B cell (primary cell): ENCODE data around the gene MORC1. TPM values are rescaled to one million over a fixed set of nuclear protein-coding genes. Genes with fewer than 3 reads are reported as not detected.

ENCODE experiments used
- ATAC-seq: fragments of 200-7000 bp; cut with Tn5 transposase; one replicate; pipeline ENCODE4 v1.10.0; 2021; ENCODE audit warnings: low read depth, mild to moderate bottlenecking, moderate number of reproducible peaks, moderate library complexity
- CTCF ChIA-PET: fragments of 350-600 bp; sonication (Branson Sonifier 250); formaldehyde crosslinking; loops from one replicate; lab custom pipeline; 2021; ENCODE audit warnings: antibody characterized with exemption, inconsistent platforms; lab: Charles Lee
- POLR2A ChIA-PET: fragments of 350-600 bp; sonication (Branson Sonifier 250); formaldehyde crosslinking; loops from one replicate; lab custom pipeline; 2021; ENCODE audit warnings: antibody characterized with exemption; lab: Charles Lee
- DNase-seq: peaks from one replicate; pipeline ENCODE4 v3.0.0; 2013
- H2AFZ ChIP-seq: 2 replicates; pipeline ENCODE4 v1.6.1; 2012; ENCODE audit warnings: mild to moderate bottlenecking, low read depth, low read length; ENCODE audit not compliant: insufficient read depth, poor library complexity, severe bottlenecking
- H3K27ac ChIP-seq, 2 donors: 1 replicate in 1 of 2; 2 replicates in 1 of 2; pipeline ENCODE4 v1.5.1; 2012 to 2013; ENCODE audit warnings: low read length in 2 of 2, mild to moderate bottlenecking in 2 of 2, moderate library complexity in 1 of 2
- H3K27me3 ChIP-seq, 4 experiments: fragments of 200-600 bp in 1 of 4; sonication (generic) in 1 of 4; replicated peaks in 1 of 4; 1 replicate in 2 of 4; 2 replicates in 2 of 4; pipeline versions ENCODE4 v1.6.1 to v1.7.0; 2013 to 2016; ENCODE audit warnings: low read length in 3 of 4, mild to moderate bottlenecking in 2 of 4, mixed read lengths in 1 of 4, moderate library complexity in 1 of 4; ENCODE audit not compliant: insufficient read depth in 4 of 4, control insufficient read depth in 3 of 4; ENCODE audit errors: control extremely low read depth in 1 of 4
- H3K36me3 ChIP-seq, 2 experiments: replicated peaks in 1 of 2; 1 replicate in 1 of 2; 2 replicates in 1 of 2; pipeline versions ENCODE4 v1.6.1 to v1.7.1; 2013; ENCODE audit warnings: low read length in 1 of 2; ENCODE audit not compliant: insufficient read depth in 2 of 2, control insufficient read depth in 1 of 2; ENCODE audit errors: control extremely low read depth in 1 of 2, extremely low read depth in 1 of 2
- H3K4me1 ChIP-seq, 2 donors: fragments of 200-600 bp in 1 of 2; sonication (generic) in 1 of 2; 1 replicate in 1 of 2; 2 replicates in 1 of 2; pipeline versions ENCODE4 v1.5.1 to v1.6.1; 2013 to 2017; ENCODE audit warnings: low read length in 2 of 2; ENCODE audit not compliant: control insufficient read depth in 2 of 2, insufficient read depth in 2 of 2
- H3K4me2 ChIP-seq: replicated peaks from 2 replicates; pipeline ENCODE3; 2012; ENCODE audit warnings: mild to moderate bottlenecking, low read depth, low read length; ENCODE audit not compliant: poor library complexity, severe bottlenecking
- H3K4me3 ChIP-seq, 5 experiments: fragments of 200-600 bp in 1 of 5; sonication (generic) in 1 of 5; 1 replicate in 3 of 5; 2 replicates in 2 of 5; pipeline versions ENCODE4 v1.5.1 to v1.7.0; 2011 to 2016; ENCODE audit warnings: low read length in 4 of 5, mild to moderate bottlenecking in 4 of 5, low read depth in 2 of 5, control low read depth in 1 of 5, moderate library complexity in 1 of 5; ENCODE audit not compliant: insufficient read depth in 1 of 5; ENCODE audit errors: control extremely low read depth in 1 of 5, extremely low read depth in 1 of 5
- H3K79me2 ChIP-seq: fragments of 200-600 bp; sonication (generic); one replicate; pipeline ENCODE4 v1.6.0; 2016; ENCODE audit warnings: low read length; ENCODE audit not compliant: control insufficient read depth, insufficient read depth
- H3K9ac ChIP-seq: fragments of 200-600 bp; sonication (generic); 2 replicates; pipeline ENCODE4 v1.6.1; 2017; ENCODE audit warnings: mild to moderate bottlenecking, low read length, moderate library complexity
- H3K9me3 ChIP-seq, 3 donors: one replicate each; pipeline versions ENCODE4 v1.6.1 to v1.7.1; 2013; ENCODE audit warnings: low read length in 2 of 3; ENCODE audit not compliant: control insufficient read depth in 2 of 3, insufficient read depth in 1 of 3; ENCODE audit errors: control extremely low read depth in 1 of 3
- H4K20me1 ChIP-seq: 2 replicates; pipeline ENCODE4 v1.6.0; 2012; ENCODE audit warnings: mild to moderate bottlenecking, low read length; ENCODE audit not compliant: insufficient read depth, control insufficient read depth, poor library complexity, severe bottlenecking
- H3K27ac Mint-ChIP-seq: one replicate; pipeline ENCODE4 v1.8.0; 2021; ENCODE audit warnings: mixed read lengths
- H3K27me3 Mint-ChIP-seq: one replicate; pipeline ENCODE4 v1.8.0; 2021; ENCODE audit warnings: mixed read lengths
- H3K4me1 Mint-ChIP-seq: one replicate; pipeline ENCODE4 v1.8.0; 2021; ENCODE audit warnings: mixed read lengths
- H3K4me3 Mint-ChIP-seq: one replicate; pipeline ENCODE4 v1.8.0; 2021; ENCODE audit warnings: mixed read lengths
- H3K9me3 Mint-ChIP-seq: one replicate; pipeline ENCODE4 v1.8.0; 2022; ENCODE audit warnings: mixed read lengths; ENCODE audit not compliant: insufficient read depth
- EZH2 ChIP-seq: IDR thresholded peaks from 2 replicates; pipeline ENCODE4 v1.6.1; 2012; ENCODE audit warnings: borderline replicate concordance, low read depth, mild to moderate bottlenecking, moderate library complexity, low read length; ENCODE audit not compliant: insufficient read depth, poor library complexity, severe bottlenecking
- WGBS: methylation state at CpG from one replicate; pipeline ENCODE4 v1.1.5; 2013; ENCODE audit warnings: missing lambda C conversion rate; ENCODE audit not compliant: insufficient coverage; 5-methylcytosine and 5-hydroxymethylcytosine counted together
- intact Hi-C: fragments of 100-400 bp; cut with micrococcal nuclease; formaldehyde crosslinking; loops from one replicate; pipeline ENCODE4 v1.10.0; 2022
- polyA plus RNA-seq: library from polyadenylated mRNA; depleted of rRNA; stranded (reverse); fragments of >200 nt; gene quantifications from 2 replicates; pipeline ENCODE4 v1.2.3, GENCODE V29; 2012
- total RNA-seq, 2 donors: library from RNA; stranded (reverse); fragments of 120-200 nt in 1 of 2; gene quantifications; 1 replicate in 1 of 2; 2 replicates in 1 of 2; pipeline versions ENCODE4 v1.2.3 to v1.2.4, GENCODE V29; 2013 to 2022
- TF ChIP-seq, protein P1 (sequence below): fragments of 200-600 bp; IDR thresholded peaks from one replicate; pipeline ENCODE4 v1.8.0; 2022; ENCODE audit warnings: antibody characterized with exemption, mild to moderate bottlenecking

The MORC1 gene
- total and polyA plus RNA-seq, 2 donors (not counting 1 experiment from before 2014, with no cell fraction given): not detected

DNA sequence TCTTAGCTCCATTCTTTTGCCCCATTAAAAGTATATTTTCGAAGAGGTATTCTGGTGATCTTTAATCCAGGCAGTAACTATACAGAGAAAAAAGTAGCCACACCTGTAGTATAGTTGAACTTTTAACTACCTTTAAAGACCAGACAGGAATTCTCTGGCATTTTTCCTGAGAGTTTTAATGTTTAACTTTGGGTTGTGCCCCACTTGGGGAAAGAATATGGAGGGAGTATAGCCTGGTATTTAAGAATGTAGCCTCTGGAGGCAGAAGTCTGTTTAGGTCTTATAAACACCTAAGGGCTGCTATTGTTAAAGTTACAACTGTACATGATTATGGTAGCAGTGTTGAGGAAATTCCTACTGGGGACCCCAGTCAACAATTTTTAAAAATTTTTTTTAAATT is 37.9 kb upstream of the MORC1 start:
- no peak overlapping the region for H3K27ac ChIP-seq
- H3K4me1 Mint-ChIP-seq: no peaks in the 10 kb centered on the region
- no peak overlapping the region for H2AFZ ChIP-seq
- DNase-seq: no peak
- intact Hi-C loops: no loop called here
- no peaks in the 10 kb centered on the region for H3K36me3 ChIP-seq
- no peak overlapping the region for H3K4me3 Mint-ChIP-seq
- H3K79me2 ChIP-seq: no peaks in the 10 kb centered on the region
- H4K20me1 ChIP-seq: no peaks in the 10 kb centered on the region
- no peak overlapping the region for H3K4me3 ChIP-seq
- no peaks in the 10 kb centered on the region for H3K27me3 Mint-ChIP-seq
- no peak for ATAC-seq
- H3K9me3 Mint-ChIP-seq: peaks cover 3% of the 10 kb centered on the region
- no peak overlapping the region for H3K9ac ChIP-seq
- peaks cover 0 to 2% (median 0%) of the 10 kb centered on the region in 3 donors for H3K9me3 ChIP-seq
- CTCF ChIA-PET: no interaction called here
- POLR2A ChIA-PET: no interaction called here
- no CpG with 5 or more reads among the region's 1 CpG for WGBS
- H3K27ac Mint-ChIP-seq: no peak overlapping the region
- no peaks in the 10 kb centered on the region for H3K4me1 ChIP-seq
- no peaks in the 10 kb centered on the region for H3K27me3 ChIP-seq
- TF ChIP-seq EZH2: no peak
- TF ChIP-seq, protein P1, sequence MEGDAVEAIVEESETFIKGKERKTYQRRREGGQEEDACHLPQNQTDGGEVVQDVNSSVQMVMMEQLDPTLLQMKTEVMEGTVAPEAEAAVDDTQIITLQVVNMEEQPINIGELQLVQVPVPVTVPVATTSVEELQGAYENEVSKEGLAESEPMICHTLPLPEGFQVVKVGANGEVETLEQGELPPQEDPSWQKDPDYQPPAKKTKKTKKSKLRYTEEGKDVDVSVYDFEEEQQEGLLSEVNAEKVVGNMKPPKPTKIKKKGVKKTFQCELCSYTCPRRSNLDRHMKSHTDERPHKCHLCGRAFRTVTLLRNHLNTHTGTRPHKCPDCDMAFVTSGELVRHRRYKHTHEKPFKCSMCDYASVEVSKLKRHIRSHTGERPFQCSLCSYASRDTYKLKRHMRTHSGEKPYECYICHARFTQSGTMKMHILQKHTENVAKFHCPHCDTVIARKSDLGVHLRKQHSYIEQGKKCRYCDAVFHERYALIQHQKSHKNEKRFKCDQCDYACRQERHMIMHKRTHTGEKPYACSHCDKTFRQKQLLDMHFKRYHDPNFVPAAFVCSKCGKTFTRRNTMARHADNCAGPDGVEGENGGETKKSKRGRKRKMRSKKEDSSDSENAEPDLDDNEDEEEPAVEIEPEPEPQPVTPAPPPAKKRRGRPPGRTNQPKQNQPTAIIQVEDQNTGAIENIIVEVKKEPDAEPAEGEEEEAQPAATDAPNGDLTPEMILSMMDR: no peak
- H3K4me2 ChIP-seq: no peak overlapping the region

DNA sequence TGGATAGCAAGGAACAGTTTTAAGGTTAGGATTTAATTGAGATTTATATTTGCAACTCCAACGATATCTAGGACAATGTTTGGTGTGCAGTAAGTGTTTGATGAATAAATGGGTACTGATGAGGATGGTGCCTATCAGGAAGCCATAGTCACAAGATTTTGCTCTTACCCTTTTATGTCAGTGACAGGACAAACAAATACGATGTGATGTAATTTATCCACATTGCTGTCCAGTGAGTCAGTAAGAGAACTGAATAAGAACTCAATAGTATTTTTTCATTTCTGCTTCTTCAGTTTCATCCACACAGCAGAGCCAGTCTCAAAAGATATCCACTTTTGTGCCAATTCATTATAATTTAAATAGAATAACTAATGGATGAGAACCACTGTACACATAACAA is 37.0 kb upstream of the MORC1 start:
- Histone ChIP-seq H3K9ac (no peak overlapping the region), H3K36me3 (no peaks in the 10 kb centered on the region), H3K79me2 (no peaks in the 10 kb centered on the region), H3K27me3 (no peaks in the 10 kb centered on the region), H3K27ac (no peak overlapping the region), H3K4me2 (no peak overlapping the region), H2AFZ (no peak overlapping the region), H3K4me1 (no peaks in the 10 kb centered on the region), H3K9me3 (peaks cover 0 to 2% (median 0%) of the 10 kb centered on the region in 3 donors), H4K20me1 (no peaks in the 10 kb centered on the region), H3K4me3 (no peak overlapping the region)
- ATAC-seq (no peak), DNase-seq (no peak)
- H3K4me1 Mint-ChIP-seq: no peaks in the 10 kb centered on the region
- H3K4me3 Mint-ChIP-seq: no peak overlapping the region
- ChIA-PET POLR2A (no interaction called here), CTCF (no interaction called here)
- peaks cover 3% of the 10 kb centered on the region for H3K9me3 Mint-ChIP-seq
- WGBS: 80% methylated on average over 1 of the region's 2 CpGs
- intact Hi-C loops: no loop called here
- H3K27me3 Mint-ChIP-seq: no peaks in the 10 kb centered on the region
- no peak overlapping the region for H3K27ac Mint-ChIP-seq
- TF ChIP-seq, protein P1: no peak
- no peak for TF ChIP-seq EZH2
